ENCODE data around the gene ATP11A.

The ATP11A gene

GRCh38 chr13:112903606-112904195, 213.9 kb downstream of the ATP11A start:
- FAIRE-seq (no peak), DNase-seq (ENCODE audit: insufficient read length, low spot score) (no peak)
- no peak for TF ChIP-seq CTCF (IDR thresholded peaks at IDR 0.05; ENCODE audit: insufficient read depth, missing control alignments)

GRCh38 chr13:112904436-112904960, 214.7 kb downstream of the ATP11A start:
- TF ChIP-seq CTCF (IDR thresholded peaks at IDR 0.05; ENCODE audit: insufficient read depth, missing control alignments) = no peak
- DNase-seq (ENCODE audit: insufficient read length, low spot score) = peak; percentile 95
- FAIRE-seq = peak; percentile 71

- no peak for TF ChIP-seq CTCF (IDR thresholded peaks at IDR 0.05; ENCODE audit: insufficient read depth, missing control alignments)
- no peak for DNase-seq (ENCODE audit: insufficient read length, low spot score)
- FAIRE-seq = no peak
These were observed 215.2 kb downstream of the ATP11A start for GRCh38 chr13:112905086-112905485.

- DNase-seq (ENCODE audit: insufficient read length, low spot score) (no peak), FAIRE-seq (no peak)
- no peak for TF ChIP-seq CTCF (IDR thresholded peaks at IDR 0.05; ENCODE audit: insufficient read depth, missing control alignments)
These were observed 215.8 kb downstream of the ATP11A start for GRCh38 chr13:112905619-112905989.

GRCh38 chr13:112905990-112906641, 216.3 kb downstream of the ATP11A start:
- no peak for DNase-seq (ENCODE audit: insufficient read length, low spot score)
- no peak for FAIRE-seq
- no peak for TF ChIP-seq CTCF (IDR thresholded peaks at IDR 0.05; ENCODE audit: insufficient read depth, missing control alignments)

- DNase-seq (ENCODE audit: insufficient read length, low spot score) (no peak), FAIRE-seq (no peak)
- TF ChIP-seq CTCF (IDR thresholded peaks at IDR 0.05; ENCODE audit: insufficient read depth, missing control alignments) = no peak
These were observed 217.4 kb downstream of the ATP11A start for GRCh38 chr13:112907286-112907685.

GRCh38 chr13:112907871-112908331, 218.1 kb downstream of the ATP11A start:
- no peak for TF ChIP-seq CTCF (IDR thresholded peaks at IDR 0.05; ENCODE audit: insufficient read depth, missing control alignments)
- DNase-seq (ENCODE audit: insufficient read length, low spot score) = no peak
- no peak for FAIRE-seq
